GM12874 (cell line): ENCODE data around the gene GCLC.

ENCODE experiments used
- TF ChIP-seq, protein P1 (sequence below): IDR thresholded peaks from 2 replicates; pipeline ENCODE4 v1.5.1; 2011; ENCODE audit warnings: low read depth, mild to moderate bottlenecking, control low read depth, low read length, moderate library complexity; ENCODE audit not compliant: insufficient read depth

GCLC gene

GRCh38 chr6:53539561-53539960 lies 5.3 kb downstream of the GCLC start:
- TF ChIP-seq, protein P1, sequence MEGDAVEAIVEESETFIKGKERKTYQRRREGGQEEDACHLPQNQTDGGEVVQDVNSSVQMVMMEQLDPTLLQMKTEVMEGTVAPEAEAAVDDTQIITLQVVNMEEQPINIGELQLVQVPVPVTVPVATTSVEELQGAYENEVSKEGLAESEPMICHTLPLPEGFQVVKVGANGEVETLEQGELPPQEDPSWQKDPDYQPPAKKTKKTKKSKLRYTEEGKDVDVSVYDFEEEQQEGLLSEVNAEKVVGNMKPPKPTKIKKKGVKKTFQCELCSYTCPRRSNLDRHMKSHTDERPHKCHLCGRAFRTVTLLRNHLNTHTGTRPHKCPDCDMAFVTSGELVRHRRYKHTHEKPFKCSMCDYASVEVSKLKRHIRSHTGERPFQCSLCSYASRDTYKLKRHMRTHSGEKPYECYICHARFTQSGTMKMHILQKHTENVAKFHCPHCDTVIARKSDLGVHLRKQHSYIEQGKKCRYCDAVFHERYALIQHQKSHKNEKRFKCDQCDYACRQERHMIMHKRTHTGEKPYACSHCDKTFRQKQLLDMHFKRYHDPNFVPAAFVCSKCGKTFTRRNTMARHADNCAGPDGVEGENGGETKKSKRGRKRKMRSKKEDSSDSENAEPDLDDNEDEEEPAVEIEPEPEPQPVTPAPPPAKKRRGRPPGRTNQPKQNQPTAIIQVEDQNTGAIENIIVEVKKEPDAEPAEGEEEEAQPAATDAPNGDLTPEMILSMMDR, result no peak

GRCh38 chr6:53536561-53536960 lies 8.3 kb downstream of the GCLC start:
- TF ChIP-seq, protein P1, result no peak

DNA sequence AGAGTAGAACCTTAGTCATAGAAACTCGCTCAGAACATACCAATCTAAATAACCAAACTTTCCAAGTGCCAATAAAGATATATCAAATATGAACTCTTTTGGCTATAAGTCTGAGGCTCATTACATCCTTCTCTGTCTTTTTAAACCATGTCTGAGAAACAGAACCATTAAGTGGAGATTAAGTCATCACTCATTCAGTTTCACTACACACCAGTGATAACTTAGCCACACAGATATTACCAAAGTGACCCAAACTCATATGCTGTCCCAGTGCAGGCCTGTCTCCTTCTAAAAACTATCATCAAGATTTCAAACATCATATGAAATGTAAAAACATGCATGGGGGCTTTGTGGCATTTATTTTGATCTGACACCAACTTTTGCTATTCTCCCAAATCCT lies 12.0 kb downstream of the GCLC start:
- TF ChIP-seq, protein P1, result no peak

DNA sequence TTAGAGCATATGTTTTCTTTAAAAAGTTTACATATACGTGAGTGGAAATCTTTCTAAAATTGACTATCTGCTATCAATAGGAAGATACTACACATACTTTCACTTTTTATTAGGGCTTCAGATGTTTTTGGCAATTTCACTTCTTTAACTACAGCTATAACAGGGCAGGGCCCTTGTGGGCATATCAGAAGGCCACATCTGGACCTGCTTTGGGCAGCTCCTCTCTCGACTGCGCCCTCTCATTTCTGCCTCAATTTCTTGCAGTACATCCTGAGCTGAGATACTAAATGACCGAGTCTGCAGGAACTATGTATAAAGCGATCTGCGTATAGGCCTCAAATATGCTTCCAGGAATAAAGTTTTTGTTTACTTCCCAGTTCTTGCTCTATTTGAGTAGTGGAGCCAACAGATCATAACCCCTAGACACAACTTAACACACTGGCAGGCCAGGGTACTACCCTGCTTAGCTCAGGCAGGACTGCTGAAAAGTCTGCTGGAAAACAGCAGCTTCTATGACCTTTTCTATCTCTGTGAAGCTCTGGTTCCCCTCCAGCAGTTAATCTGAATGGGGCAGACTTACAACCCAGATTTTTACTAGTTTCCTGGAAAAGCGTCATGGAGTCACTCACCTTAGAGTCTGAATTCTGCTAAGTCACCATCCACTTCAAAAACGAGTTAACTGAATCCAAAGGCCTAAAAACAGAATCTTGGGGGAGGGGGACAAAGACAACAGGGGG lies 12.7 kb downstream of the GCLC start:
- TF ChIP-seq, protein P1, result no peak

DNA sequence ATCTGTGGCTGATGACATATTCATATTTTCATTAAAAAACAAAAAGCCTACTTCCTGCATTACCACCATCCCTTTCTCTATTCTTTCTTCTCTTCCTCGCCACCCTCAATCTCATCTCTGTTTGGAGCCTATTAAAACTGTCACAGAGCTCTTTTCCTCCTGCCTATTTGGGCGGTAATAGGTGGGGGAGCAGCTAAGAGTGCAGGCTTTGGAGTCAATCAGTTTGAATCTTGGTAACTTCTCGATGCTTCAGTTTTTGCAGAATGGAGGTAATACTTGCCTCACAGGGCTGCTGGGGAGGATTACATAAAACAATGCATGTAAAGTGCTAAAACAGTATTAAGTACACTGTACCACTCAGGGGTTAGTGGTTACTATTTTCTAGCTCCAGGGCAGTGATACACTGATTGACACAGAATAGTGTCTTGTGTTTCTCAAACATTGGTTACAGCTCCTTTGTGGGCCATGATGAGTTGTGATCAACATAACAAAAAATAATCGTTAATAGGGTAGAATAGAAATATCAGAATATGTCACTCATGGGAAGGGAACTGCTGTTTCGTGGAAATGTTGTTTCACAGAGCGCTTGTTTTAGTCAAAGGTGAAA lies 14.0 kb downstream of the GCLC start:
- TF ChIP-seq, protein P1, result no peak

DNA sequence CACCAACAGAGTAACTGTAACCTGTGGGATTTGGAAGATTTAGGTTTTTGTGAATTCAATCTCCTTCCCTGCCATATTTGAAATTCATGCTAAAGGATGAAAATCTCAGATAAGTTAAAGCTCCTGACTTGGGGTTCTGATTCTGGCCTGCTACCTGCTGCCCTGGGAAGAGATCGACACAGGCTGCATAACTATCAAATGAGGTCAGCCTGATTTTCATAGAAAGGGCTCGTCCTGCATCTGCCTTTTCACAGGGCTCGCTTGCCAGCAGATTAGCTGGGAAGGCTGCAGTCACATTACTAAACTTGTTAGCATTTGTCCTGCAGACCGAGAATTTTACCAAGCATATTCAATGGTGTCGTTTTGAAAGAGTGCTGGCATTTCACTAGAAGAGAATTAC lies 14.6 kb downstream of the GCLC start:
- TF ChIP-seq, protein P1, result no peak

DNA sequence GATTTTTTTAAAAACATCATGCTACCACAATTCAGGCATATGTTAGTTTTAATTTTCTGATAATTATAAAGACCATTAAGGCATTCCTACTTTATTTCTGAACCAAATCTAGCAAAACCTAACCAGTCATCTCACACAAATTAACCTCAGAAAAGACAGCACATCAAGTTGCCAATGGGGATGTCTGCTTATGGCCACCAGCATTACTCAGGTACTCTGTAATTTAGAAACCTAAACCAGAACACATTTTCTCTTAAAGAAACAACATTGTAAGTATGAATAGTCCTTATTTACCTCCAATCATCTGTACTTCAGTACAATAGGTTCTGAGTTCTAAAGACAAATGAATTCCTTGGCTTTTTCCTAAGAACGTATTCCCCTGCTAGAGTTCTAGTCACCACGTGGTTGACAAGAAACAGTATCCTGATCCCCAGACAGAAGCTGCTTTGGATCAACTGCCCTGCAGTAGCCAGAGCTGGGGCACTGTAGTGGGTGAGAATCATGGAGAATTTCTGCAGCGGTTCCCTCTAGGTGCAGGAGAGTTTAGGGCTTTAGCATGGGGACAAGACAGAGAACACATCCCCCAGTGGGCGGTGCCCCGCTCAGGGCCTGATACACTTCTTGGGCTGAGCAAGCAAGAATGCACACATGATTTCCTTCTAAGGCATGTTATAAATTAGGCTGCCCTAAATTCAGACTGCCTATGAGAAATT lies 15.4 kb downstream of the GCLC start:
- TF ChIP-seq, protein P1, result no peak
